Liver (tissue), 3 donors: ENCODE measurements around the gene SH3GL1.

ENCODE experiments used
- JUND ChIP-seq, 2 donors: IDR thresholded peaks; 2 replicates each; pipeline ENCODE4 v1.6.1; 2016; ENCODE audit warnings: antibody characterized with exemption in 2 of 2
- TAF1 ChIP-seq: conservative IDR thresholded peaks from 2 replicates; pipeline ENCODE4 v1.6.1; 2016; ENCODE audit warnings: antibody characterized with exemption, mild to moderate bottlenecking
- TF ChIP-seq, protein P1 (sequence below): fragments of 150-350 bp; IDR thresholded peaks from 2 replicates; pipeline ENCODE4 v1.5.1; 2017; ENCODE audit warnings: improper control_type of control experiment, low read depth, low read length; ENCODE audit not compliant: missing input control
- TF ChIP-seq, protein P2 (sequence below): IDR thresholded peaks from 2 replicates; pipeline ENCODE4 v1.6.1; 2016; ENCODE audit warnings: antibody characterized with exemption, mild to moderate bottlenecking
- TF ChIP-seq, protein P3 (sequence below): IDR thresholded peaks from 2 replicates; pipeline ENCODE4 v1.6.1; 2016; ENCODE audit warnings: antibody characterized with exemption
- donor health status: healthy.
- donor health status: healthy.

DNA sequence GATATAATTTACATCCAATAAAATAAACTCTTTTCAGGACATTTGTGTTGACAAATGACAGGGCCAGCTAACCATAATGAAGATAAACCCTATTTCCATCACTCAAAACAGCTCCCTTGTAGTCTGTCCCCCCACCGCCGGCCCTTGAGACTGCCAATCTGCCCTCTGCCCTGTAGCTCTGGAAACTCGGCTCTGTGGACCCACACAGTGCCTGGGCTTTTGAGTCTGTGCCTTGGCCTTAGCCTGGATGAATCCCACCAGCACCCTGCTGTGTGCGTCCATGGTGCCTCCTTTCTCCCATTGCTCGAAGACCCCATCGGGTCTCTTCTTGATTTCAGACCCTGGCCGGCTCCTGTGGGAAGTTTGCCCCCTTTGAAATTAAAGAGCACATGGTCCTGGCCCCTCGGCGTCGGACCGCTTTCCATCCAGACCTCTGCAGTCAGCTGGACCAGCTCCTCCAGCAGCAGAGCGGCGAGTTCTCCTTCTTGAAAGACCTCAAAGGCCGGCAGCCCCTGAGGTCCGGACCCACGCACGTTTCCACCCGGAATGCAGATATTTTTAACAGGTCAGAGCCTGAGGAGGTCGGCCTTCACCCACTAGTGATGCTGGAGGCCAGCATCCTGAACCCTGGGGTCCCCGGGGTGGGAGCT is 28.1 kb upstream of the SH3GL1 start:
- TF ChIP-seq TAF1 (no peak), JUND (IDR thresholded peaks at IDR 0.05) (no peak)
- TF ChIP-seq, protein P1, sequence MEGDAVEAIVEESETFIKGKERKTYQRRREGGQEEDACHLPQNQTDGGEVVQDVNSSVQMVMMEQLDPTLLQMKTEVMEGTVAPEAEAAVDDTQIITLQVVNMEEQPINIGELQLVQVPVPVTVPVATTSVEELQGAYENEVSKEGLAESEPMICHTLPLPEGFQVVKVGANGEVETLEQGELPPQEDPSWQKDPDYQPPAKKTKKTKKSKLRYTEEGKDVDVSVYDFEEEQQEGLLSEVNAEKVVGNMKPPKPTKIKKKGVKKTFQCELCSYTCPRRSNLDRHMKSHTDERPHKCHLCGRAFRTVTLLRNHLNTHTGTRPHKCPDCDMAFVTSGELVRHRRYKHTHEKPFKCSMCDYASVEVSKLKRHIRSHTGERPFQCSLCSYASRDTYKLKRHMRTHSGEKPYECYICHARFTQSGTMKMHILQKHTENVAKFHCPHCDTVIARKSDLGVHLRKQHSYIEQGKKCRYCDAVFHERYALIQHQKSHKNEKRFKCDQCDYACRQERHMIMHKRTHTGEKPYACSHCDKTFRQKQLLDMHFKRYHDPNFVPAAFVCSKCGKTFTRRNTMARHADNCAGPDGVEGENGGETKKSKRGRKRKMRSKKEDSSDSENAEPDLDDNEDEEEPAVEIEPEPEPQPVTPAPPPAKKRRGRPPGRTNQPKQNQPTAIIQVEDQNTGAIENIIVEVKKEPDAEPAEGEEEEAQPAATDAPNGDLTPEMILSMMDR: no peak
- TF ChIP-seq, protein P2, sequence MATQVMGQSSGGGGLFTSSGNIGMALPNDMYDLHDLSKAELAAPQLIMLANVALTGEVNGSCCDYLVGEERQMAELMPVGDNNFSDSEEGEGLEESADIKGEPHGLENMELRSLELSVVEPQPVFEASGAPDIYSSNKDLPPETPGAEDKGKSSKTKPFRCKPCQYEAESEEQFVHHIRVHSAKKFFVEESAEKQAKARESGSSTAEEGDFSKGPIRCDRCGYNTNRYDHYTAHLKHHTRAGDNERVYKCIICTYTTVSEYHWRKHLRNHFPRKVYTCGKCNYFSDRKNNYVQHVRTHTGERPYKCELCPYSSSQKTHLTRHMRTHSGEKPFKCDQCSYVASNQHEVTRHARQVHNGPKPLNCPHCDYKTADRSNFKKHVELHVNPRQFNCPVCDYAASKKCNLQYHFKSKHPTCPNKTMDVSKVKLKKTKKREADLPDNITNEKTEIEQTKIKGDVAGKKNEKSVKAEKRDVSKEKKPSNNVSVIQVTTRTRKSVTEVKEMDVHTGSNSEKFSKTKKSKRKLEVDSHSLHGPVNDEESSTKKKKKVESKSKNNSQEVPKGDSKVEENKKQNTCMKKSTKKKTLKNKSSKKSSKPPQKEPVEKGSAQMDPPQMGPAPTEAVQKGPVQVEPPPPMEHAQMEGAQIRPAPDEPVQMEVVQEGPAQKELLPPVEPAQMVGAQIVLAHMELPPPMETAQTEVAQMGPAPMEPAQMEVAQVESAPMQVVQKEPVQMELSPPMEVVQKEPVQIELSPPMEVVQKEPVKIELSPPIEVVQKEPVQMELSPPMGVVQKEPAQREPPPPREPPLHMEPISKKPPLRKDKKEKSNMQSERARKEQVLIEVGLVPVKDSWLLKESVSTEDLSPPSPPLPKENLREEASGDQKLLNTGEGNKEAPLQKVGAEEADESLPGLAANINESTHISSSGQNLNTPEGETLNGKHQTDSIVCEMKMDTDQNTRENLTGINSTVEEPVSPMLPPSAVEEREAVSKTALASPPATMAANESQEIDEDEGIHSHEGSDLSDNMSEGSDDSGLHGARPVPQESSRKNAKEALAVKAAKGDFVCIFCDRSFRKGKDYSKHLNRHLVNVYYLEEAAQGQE: no peak
- TF ChIP-seq, protein P3, sequence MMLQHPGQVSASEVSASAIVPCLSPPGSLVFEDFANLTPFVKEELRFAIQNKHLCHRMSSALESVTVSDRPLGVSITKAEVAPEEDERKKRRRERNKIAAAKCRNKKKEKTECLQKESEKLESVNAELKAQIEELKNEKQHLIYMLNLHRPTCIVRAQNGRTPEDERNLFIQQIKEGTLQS: no peak
